Measurements from ENCODE around the gene COPZ2.
"Not testable (repeated sequence)": the region's sequence is repeated elsewhere in the genome, so short reads cannot be mapped to it uniquely, and the experiment has no call there.

COPZ2 gene

GRCh38 chr17:48055531-48056245 lies 18.1 kb upstream of the COPZ2 start:
- DNase-seq (ENCODE audit: low read depth), result peak; percentile 62

GRCh38 chr17:48054238-48055185 lies 16.9 kb upstream of the COPZ2 start:
- DNase-seq (ENCODE audit: low read depth), result peak; percentile 50

GRCh38 chr17:48053758-48054237 lies 16.2 kb upstream of the COPZ2 start:
- no peak for DNase-seq (ENCODE audit: low read depth)

- DNase-seq (ENCODE audit: low read depth), result no peak
Observed at GRCh38 chr17:48052956-48053757, 15.6 kb upstream of the COPZ2 start.

GRCh38 chr17:48051706-48052486 lies 14.3 kb upstream of the COPZ2 start:
- DNase-seq (ENCODE audit: low read depth), result peak; percentile 60

- DNase-seq (ENCODE audit: low read depth), result no peak
Observed at GRCh38 chr17:48051283-48051682, 13.7 kb upstream of the COPZ2 start.

- DNase-seq (ENCODE audit: low read depth), result peak; percentile 81
Observed at GRCh38 chr17:48048384-48049126, 11.0 kb upstream of the COPZ2 start.

- DNase-seq (ENCODE audit: low read depth), result peak; percentile 100
Observed at GRCh38 chr17:48047741-48048383, 10.3 kb upstream of the COPZ2 start, which contains the start of gene NFE2L1. Gene NFE2L1 (plus strand): TSS chr17:48048359. CDS start chr17:48051119, 2,760 bp downstream.

GRCh38 chr17:48047113-48047740 lies 9.6 kb upstream of the COPZ2 start:
- DNase-seq (ENCODE audit: low read depth), result no peak

GRCh38 chr17:48046296-48046695 lies 8.7 kb upstream of the COPZ2 start:
- DNase-seq (ENCODE audit: low read depth), result no peak

- DNase-seq (ENCODE audit: low read depth), result no peak
Observed at GRCh38 chr17:48045316-48046001, 7.9 kb upstream of the COPZ2 start.

- DNase-seq (ENCODE audit: low read depth), result no peak
Observed at GRCh38 chr17:48044851-48045250, 7.3 kb upstream of the COPZ2 start.

GRCh38 chr17:48043176-48043575 lies 5.6 kb upstream of the COPZ2 start:
- no peak for DNase-seq (ENCODE audit: low read depth)

GRCh38 chr17:48038687-48039086 lies 1.1 kb upstream of the COPZ2 start:
- no peak for DNase-seq (ENCODE audit: low read depth)

- no peak for DNase-seq (ENCODE audit: low read depth)
Observed at GRCh38 chr17:48037838-48038323, 284 bp upstream of the COPZ2 start.

GRCh38 chr17:48036693-48037035 lies 933 bp downstream of the COPZ2 start:
- DNase-seq (ENCODE audit: low read depth), result no peak

- DNase-seq (ENCODE audit: low read depth), result not testable (repeated sequence)
Observed at GRCh38 chr17:48034734-48035133, 2.9 kb downstream of the COPZ2 start.

- no peak for DNase-seq (ENCODE audit: low read depth)
Observed at GRCh38 chr17:48031966-48032365, 5.6 kb downstream of the COPZ2 start.

GRCh38 chr17:48030531-48030930 lies 7.1 kb downstream of the COPZ2 start:
- no peak for DNase-seq (ENCODE audit: low read depth)

Measured in GM04504 (cell line).